Stimulated activated CD8-positive, alpha-beta memory T cell treated with anti-CD3 and anti-CD28 coated beads, Interleukin-12 subunit alpha, Interleukin-12 subunit beta, amount 100 ng/mL, for 1 hour (primary cell): ENCODE data around the gene C5.

ENCODE experiments used
- DNase-seq: peaks from one replicate; pipeline ENCODE4 v3.0.0-alpha.2; 2020; ENCODE audit warnings: low read depth

C5 gene

DNA sequence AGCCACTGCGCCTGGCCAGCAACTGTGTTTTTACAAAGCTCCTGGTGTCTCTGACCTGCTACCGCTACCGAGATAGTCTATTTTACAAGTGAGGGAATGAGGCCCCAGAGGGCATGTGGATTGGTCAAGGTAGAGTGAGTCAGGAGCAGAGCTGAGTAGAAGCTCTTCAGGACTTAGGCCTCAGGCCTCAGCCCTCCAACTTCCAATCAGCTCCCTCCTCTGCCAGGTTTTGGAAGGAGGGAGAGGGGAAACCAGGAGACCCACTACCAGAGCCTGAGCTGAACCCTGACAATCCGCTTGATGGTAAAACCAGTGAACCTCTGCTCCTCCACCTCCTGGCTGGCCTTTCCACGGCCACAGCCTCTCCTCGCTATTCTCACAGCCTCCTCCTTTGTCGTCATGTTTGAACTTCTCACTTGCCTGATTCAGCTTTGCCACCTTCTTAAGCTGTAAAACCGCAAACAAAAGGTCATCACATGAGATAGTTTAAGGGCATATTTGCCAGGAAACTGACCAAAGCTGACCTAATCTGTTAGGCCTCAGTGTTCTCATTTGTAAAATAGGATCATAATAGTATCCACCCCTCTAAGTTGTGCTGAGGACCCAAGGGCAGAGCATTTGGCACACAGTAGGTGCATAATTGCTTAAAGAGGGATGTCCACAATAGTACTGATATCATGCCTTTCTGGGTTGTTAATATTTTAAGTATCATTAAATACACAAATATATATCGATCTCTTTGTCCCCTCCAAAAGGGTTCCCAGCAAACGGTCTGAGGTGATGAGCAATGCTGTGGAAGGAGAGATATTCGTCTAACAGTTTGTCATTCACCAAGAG lies 125.2 kb downstream of the C5 start:
- no peak for DNase-seq

GRCh38 chr9:120923620-120924328 lies 126.3 kb downstream of the C5 start:
- DNase-seq: no peak

GRCh38 chr9:120922404-120923195 lies 127.5 kb downstream of the C5 start:
- no peak for DNase-seq

DNA sequence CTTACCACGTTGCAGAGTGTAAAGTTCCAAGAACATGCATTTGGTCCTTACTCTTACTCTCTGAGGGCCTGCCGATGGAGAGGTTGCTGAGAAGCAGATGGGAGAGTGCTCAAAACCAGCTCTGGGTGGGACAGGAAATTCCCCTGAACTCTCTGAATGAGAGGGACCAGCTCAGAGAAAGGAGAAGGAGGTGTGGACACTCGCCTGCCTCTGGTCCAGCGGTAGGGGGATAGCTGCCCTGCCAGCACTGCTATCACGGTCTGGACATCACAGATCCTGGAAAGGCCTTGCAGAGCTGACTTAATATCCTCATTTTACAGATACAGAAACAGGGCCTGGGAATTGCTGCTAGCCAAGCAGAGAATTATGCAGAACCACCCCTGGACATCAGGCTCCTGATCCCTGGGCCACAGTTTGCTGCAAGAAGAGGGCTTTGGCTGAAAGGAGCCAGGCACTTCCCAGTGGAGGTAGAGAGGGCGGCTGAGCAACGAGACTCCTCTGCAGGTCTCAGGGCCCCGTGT lies 128.4 kb downstream of the C5 start:
- DNase-seq: no peak

DNA sequence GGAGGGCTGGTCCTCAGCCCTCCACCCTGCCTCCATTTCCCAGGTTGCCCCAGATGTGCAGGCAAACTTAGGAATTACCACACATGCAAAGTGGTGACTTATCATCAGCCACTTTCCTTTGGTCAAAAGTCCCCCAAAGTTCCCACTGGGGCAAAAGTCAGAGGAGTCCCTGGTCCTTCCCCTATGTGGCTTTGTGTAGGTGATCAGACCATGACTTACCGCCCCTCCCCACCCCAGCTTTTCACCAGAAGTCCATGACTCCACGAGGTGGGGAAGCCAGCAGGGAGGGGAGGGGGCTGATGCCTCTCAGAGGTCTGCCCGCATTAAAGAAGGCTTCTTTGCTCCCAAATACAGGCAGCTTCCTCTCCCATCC lies 129.3 kb downstream of the C5 start:
- DNase-seq: no peak

DNA sequence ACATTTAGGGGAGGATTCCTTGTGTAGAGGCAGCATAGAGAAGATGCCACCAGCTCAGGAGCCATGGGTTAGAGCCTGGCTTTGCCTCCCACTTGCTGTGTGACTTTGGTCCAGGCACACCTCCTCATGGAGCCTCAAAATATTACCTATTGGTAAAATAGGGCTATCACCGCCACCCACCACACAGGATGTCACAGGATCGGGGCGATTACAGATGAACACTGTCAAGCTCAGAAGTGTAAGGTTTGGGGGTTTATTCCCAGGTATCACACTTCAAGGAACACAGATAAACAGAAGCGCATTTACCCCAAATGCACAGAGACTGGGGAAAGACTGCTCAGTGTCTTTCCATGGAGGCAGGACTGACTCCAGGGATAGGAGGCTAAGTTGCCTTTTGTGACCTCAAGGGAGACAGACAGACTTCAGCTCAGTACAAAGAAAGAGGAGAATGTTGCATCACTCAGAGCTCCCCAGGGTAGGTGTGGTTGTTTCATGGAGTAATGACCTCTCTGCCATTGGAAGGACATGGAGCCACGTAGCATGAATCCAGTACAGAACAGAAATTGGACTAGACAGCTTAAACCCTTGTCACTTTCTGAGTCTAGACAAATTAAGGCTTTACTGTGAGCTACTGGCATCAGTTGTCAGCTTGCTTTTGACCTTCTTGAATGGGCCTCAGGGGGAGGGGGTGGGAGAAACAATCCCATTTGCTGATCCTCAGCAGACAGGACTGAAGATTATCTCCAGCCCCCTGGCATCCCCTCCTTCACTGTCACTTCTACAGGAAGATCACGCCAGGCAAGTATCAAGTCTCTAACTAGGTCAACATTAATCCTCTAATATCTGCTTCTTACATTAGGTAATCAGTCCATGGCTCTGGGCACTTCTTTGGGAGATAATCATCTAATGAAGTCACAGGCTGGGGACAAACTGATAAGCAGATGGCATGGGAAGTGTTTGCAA lies 130.0 kb downstream of the C5 start:
- DNase-seq: no peak

- no peak for DNase-seq
These were observed 130.9 kb downstream of the C5 start for GRCh38 chr9:120918931-120919842.

- DNase-seq: no peak
These were observed 131.9 kb downstream of the C5 start for GRCh38 chr9:120917929-120918762.

DNA sequence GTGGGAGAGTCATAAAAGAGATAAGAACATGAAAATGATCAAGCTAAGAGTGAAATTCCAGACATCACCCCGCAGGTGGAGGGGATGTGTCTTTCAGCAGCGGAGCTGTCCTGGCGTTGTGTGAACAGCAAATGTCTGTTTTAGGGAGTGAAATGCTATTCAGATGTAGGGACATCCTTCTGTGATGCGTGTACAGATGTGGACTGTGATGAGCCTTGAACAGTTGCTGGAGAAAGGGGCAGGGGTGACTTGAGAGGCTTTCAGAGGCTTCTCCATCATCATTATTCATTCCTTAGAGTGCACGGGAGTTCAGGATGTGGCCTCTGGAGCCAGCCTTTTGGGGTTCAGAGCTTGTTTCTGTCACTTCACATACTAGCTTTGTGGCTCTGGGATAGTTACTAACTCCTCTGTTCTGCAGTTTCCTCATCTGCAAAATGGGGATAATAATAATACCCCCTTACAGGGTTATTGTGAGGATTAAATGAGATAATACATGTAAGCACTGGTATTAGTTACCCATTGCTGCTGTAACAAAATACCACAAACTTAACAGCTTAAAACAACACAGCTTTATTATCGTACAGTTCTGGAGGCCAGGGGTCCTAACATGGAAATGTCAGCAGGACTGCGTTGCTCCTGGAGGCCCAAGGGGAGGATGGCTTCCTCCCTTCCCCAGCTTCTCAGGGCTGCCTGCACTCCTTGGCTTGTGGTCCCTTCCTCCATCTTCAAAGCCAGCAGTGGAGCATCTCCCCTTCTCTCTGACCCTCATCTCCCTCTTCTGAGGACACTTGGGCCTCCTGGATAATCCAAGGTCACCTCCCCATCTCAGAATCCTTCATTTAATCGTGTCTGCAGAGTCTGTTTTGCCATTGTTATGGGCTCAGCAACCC lies 132.8 kb downstream of the C5 start:
- no peak for DNase-seq

DNA sequence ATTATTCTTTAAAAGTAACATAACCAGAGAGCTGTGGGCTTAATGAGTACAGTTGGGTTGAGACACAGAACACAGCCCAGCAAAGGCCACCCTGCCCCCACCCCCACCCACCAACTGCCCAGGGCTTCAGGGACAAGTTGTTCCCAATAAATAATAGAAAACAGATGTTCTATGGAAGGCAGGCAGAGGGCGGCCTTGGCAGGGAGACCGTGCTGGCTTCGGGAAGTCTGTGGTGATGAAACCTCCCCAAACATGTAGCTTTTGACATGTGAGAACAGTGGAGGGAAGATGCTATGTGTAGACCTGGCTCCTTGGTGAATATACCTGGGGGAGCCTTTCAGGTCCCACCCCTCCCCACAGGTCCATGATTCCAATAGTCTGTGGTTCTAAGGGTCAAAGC lies 133.5 kb downstream of the C5 start:
- DNase-seq: no peak

DNA sequence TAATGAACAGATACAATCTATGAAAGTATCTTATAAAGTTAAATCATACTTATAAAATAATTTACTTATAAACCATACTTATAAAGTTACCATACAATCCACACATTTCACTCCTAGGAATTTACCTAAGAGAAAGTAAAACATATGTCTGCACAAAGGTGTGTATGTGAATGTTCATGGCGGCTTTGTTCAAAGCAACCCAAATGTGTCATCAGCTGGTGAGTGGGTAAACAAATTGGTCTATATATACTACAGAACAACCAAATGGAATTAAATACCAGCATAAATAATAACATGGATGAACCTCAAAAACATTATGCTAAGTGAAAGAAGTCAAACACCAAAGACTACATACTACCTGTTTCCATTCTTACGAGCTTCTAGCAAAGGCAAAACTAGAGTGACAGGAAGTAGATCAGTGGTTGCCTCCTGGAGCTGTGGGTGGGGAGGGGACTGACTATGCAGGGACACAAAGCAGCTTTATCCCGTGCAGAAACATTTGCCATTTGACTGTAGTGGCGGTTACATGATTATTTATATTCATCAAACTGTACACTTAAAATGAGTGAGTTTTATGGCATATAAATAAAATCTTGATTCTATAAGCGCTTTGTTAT lies 134.1 kb downstream of the C5 start:
- DNase-seq: no peak

- DNase-seq: no peak
These were observed 135.1 kb downstream of the C5 start for GRCh38 chr9:120914953-120915352.

GRCh38 chr9:120914396-120914795 lies 135.7 kb downstream of the C5 start:
- no peak for DNase-seq

DNA sequence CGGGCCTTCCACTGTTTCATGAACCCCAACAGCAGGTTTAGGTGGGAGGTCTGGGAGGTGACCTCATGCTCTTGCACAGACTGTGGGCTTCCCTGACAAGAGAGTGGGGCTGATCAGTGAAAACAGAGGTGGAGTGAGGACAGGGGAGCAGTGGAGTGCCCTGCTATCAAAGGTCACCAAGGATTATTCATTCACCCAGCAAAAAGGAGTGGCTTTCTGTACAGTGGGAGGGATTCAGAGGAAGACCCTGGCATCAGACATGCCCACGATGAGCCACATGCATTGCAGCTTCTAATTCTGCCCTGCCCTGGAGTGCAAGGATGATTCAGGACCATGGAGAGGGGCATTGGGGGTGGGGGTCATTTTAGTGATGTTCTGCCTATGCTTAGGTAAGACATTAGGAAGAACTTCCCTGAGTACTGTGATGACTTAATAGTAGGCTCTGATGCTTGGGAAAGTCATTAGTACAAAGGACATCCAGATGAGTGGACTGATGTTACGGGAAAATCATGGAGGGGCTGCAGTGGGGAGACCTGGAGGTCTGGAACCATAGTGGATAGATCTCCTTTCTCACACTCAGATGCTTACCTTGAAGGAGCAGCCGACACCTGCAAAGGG lies 136.3 kb downstream of the C5 start:
- no peak for DNase-seq

DNA sequence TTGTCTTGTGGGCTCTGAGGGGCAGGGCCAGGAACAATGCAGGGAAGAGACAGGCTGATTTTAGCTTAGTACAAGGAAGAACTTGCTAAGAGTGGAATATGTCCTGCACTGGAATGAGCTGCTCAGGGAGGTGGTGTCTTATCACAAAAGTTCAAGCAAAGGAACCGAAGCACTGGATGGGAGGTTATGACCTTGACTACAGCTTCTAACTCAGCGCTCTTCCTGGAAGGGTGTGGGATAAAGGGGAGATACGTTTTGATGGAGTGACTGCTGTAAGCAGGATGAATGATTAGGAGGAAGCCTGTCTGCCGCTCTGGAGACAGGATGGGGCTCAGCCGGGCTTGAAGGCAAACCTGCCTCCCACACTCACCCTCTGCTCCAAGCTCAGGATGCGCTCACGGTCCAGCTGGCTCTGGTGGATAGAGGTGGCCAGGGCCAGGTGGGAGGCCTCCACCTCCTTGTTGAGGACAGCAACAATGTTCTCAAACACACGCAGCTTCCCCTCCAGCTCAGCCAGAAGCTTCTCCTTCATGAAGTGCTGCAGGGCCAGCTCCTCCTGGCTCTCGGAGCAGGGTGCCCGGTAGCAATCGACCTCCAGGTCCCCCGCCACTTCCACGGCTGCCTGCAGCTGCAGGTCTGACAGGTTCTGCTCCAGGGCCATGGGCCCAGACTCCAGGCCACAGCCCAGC lies 137.0 kb downstream of the C5 start:
- DNase-seq: no peak

DNA sequence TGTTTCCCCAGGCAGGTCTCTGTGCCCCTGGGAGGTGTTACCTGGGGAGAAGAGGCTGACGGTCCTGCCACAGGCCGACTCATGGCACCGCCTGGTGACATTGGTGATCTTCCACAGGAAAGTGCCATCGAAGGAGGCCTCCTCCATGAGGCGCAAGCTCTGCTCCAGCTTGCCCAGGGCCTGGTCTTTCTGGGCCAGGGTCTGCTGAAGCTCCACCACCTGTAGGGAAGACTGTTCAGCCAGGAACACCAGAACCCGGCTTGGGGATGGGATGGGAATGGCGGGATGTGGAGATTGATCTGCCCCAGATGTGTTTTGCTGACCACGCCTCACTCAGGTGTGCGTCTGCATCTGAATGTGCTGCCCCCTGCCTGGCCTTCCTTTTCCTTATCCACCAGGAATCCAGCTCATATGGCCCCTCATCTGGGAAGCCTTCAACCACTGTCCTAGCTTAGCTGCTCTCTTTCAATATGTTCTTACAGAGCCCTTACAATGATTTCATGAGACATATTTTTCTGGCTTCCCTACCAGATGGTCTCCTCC lies 138.7 kb downstream of the C5 start:
- no peak for DNase-seq

DNA sequence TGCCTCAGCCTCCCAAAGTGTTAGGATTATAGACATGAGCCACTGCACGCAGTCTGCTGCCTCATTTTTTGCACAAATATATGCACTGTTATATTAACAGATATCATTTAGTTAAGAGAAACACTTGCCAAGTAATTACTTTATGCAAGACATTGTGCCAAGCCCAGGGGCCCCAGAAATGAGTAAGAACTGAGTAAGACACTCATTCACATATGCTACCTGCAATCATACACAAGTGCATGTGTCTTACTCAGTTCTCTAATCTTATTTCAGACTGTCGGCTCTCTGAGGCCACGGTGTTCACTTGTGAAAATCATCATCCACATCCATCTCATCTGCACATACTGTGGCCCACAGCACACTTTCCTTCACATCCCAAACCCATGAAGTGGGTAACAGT lies 139.4 kb downstream of the C5 start:
- no peak for DNase-seq
